HG02885 (cell line): ENCODE data around the gene SH3PXD2B.
"Not testable (repeated sequence)": the region's sequence is repeated elsewhere in the genome, so short reads cannot be mapped to it uniquely, and the experiment has no call there.

Source experiments
- ATAC-seq: cut with Tn5 transposase; IDR thresholded peaks from one replicate; pipeline ENCODE4 v1.9.1; 2021; ENCODE audit warnings: mild to moderate bottlenecking; ENCODE audit not compliant: unreplicated experiment, poor library complexity

Gene SH3PXD2B

GRCh38 chr5:172421020-172421419, 33.3 kb downstream of the SH3PXD2B start:
- no peak for ATAC-seq

- ATAC-seq, result no peak
These were observed 33.9 kb downstream of the SH3PXD2B start for GRCh38 chr5:172420235-172420939.

DNA sequence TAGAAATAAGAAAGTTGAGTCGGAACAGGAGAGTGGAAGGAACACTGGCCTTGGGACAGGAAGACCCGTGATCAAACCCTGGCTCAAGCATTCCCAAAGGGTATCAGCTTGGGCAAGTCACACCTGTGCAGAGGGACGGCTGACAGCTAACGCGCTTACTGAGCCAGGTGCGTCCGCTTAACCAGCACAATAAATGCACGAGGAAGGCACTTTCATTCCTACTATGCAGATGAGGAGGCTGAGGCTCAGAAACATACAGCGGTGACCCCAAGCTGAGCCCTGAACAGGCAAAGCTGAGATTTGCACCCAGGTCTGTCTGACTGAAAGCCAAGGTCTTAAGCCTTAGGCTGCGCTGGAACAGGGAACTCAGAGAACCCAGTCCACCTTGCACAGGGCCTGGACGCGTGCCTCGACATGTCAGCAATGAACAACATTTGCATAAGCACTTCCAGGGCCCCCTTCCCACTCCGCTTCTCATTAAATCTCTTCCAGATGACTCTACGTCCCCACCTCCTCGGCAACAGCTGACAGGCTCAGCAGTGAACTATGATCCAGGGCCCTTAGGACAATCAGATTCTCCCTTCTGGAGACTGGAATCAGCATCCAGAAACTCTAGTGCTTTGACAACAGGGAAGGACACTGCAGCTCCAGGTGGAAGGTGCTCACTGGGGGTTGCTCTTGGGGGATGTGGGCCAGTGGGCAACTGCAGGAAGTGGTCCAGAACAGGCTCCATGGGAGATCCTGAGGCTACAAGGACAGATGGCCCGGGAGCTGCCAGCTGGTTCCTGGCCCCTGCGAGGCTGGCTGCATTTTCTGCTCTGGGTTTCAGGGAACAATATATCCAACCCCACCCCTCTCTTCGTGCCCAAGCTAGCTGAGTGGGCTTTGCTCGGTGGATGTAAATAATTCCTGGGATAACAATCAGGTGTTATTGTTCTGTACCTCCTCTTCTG, 35.2 kb downstream of the SH3PXD2B start:
- ATAC-seq, result no peak

GRCh38 chr5:172417983-172418630, 36.2 kb downstream of the SH3PXD2B start:
- no peak for ATAC-seq

DNA sequence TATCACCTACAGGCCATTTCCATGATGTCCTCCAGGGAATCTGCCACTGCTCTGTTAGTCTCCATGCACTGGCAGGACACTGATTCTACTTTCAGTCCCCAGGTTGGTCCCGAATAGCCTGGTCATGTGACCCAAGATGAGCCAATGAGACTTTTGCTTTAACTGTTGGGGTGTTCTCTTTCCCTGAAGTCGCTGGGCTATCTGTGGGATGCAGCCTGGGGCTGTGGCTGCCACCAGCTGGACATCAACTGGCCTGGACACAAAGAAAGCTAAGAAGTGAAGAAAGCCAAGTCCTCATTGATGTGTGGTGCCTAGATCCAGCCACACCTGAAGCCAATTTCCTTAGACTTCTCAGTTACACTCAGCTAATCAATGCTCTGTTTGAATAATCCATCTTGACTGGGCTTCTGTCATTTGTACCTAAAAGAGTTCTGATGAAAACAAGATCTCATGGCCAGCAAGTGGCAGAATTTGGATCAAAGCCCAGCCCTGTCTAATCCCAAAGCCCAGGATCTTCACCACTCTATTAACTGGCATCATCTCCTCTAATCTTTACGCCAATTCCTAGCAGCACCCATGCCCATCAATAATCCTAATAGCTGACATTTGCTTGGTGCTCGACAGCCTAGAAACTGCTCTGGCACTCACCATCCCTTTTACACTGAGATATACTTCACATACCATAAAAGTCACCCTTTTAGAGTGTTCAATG, 37.0 kb downstream of the SH3PXD2B start:
- no peak for ATAC-seq

DNA sequence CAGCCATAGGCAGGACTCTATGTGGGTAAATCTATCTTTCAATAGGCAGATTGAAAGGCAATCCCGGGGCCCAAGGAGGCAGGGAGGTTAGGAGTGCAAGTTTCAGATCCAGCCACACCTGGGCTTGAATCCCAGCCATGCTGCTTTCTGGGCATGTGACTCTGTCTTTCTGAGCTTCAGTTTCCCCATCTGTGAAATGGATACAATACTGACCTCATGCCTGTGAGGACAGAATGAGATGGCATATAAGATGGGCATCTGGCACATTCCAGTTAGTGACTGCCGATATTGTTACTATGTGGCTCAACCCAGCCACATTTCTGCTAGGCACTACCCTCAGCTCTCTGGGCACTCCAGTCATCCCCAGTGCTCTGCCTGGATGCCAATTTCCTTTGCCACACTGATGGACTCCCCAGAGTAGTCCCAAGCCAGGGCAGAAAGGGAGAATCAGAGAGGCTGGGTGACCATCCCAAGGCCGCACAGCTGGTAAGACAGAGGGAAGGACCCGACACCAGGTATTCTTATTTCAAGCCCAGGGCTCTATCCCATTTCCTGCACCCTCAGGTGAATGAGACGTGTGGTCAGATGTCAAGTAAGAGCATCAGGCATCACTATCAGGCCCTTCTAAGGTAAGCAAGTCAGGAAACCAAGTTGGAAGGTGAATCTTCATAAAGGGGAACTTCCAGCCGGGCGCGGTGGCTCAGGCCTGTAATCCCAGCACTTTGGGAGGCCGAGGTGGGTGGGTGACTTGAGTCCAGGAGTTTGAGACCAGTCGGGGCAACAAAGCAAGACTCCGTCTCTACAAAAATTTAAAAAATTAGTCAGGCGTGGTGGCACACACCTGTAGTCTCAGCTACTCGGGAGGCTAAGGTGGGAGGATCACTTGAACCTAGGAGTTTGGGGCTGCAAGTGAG, 38.7 kb downstream of the SH3PXD2B start:
- no peak for ATAC-seq

DNA sequence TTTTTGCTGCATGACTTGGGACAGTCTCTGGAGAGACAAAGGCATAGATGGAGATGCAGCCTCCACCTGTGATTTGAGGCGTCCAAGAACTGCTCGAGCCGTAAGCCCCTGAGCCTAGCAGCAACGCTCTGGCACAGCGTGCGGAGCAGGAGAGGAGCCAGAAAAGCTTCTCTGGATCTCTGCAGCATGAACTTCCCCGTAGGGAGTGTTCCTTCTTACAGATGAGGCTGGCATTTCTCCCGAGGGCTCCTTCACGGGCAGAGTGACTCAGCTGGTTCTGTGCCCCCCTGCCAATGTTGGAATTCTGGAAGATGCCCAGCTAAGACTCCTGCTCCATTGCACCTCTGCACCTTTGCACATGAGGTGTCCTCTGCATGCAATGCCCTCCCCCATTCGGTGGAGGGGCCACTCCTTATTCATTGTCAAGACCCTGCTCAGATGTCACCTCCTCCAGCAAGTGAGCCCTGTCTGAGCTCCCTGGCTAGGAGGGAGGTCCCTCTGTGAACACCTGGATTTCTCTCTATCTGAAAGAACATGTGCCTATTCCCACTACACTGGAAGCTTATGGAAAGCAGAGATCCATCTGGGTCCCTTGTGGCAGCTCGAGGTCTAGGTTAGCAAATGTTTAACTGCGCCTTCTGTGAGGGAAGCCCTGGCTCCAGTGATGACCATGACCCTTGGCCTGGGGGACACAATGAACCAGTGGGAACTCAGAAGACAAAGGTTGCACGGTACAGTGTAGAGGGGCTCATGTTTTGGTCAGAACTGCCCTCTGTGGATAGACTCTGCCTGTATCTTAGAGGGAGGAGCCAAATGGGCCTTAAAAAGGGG, 39.6 kb downstream of the SH3PXD2B start:
- ATAC-seq, result no peak

DNA sequence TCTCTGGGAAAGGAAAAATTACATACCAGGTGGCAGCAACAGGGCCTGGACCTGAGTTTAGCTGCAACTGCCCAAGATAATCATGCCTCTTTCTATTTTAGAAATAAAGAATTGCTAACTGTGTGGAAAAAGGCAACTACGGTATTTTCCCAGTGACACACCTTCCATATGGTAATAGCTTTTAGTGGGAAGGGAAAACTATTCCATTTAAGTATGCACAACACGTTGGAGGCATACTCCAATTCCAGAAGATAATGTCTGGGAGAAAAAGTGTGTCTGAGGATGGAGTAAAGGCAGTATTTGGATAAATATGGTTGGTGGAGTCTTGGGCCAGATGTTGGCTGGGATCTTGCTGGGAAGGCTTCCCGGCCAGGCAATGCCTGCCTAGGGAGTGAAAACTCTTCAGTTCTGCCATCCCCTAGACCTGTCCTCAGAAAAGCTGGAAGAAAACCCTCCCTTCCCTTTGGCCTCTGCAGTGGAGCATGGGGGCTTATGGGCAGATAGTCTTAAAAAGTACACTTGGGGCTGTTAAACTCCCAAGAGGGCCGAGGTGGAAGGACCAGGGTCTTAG, 40.6 kb downstream of the SH3PXD2B start:
- ATAC-seq, result no peak

- ATAC-seq, result no peak
These were observed 41.5 kb downstream of the SH3PXD2B start for GRCh38 chr5:172412724-172413286.

DNA sequence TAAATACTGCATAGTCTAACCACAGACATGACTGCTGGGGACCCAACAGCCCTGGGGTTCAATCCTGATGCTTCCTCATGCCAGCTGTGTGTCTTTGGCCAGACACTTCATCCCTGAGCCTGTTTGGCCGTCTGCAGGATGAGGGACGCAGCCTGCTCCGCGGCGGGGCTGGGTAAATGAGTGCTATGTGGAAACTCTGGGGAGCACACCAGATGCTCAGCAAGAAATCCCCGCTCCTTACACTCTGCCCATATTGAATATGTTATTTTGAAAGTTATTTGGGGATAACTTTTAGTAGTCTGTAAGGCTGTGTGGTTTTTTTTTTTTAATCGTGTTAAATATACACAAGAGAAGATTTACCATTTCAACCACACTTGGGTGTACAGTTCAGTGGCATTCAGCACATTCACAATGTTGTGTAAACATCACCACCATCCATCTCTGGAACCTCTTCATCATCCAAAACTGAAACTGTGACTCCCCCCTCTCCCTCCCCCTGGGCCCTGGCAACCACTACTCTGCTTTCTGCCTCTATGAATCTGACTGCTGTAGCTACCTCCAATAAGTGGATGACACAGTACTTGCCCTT, 42.7 kb downstream of the SH3PXD2B start:
- ATAC-seq, result no peak

DNA sequence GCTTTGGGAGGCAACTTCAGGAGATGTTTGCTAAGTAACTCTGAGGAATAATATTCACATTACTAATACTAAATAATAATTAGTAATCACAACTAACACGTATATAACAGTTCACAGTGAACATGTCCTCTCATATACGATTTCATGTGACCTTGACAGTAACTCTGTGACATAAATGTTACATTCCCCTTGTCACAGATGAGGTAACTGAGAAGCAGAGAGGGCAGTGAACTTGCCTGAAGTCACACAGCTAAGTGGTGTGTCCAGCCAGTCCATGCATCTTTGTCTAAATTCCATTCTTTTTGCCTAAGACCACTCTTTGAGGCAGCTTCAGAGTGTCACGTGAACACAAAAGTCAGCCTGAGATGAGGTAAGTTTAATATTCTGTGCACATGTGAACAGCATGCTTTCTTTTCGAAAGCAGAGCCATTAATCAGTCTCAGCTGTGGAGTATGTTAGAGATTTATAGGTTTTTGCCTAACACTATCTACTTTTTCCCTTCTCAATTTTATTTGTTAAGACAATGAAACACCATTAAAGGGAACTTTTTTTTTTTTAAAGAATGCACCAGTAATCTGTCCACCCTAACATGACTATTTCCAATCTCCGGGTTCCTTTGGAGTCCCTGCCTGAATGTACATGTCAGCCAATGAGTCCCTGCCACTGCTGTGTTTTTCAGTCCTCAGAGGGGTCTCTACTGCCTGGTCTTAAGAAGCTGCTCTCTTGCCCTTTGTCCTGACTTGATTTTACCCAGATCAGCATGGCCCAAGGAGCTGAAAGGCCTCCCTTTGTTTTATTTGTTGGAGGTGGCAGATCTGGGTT, 43.5 kb downstream of the SH3PXD2B start:
- ATAC-seq, result no peak

DNA sequence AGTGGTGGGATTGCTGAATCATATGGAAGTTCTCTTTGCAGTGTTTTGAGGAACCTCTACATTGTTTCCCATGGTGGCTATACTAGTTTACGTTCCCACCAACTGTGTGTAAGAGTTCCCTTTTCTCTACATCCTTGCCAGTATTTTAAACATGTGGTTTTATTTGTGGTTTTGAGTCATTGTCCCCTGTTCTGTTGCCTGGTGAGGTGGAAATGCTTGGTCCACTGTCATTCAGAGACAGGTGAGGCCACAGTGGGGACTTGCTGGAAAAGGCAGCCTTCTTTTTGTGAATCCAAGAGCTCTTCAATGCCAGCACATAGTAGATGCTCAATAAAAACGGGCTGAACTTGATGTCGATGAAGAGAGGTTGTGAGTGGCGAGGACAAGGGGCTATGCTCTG, 44.2 kb downstream of the SH3PXD2B start:
- ATAC-seq, result no peak

GRCh38 chr5:172409477-172409876, 44.8 kb downstream of the SH3PXD2B start:
- not testable (repeated sequence) for ATAC-seq

GRCh38 chr5:172407822-172408221, 46.5 kb downstream of the SH3PXD2B start:
- no peak for ATAC-seq

GRCh38 chr5:172407241-172407691, 47.1 kb downstream of the SH3PXD2B start:
- no peak for ATAC-seq

GRCh38 chr5:172405226-172406107, 48.9 kb downstream of the SH3PXD2B start:
- ATAC-seq, result no peak
